Endometrium (tissue), 2 donors: ENCODE results near the gene TMEM270.
A peak's percentile ranks its signal among the peaks of the same experiment; 100 is the strongest.
"Not testable (repeated sequence)": the region's sequence is repeated elsewhere in the genome, so short reads cannot be mapped to it uniquely, and the experiment has no call there.

Experiments used
- FAIRE-seq: peaks from 2 replicates; lab custom pipeline; 2012; peaks lifted over from hg19 to GRCh38; lab: Jason Lieb, UNC
- donor health status: control.
- donor health status: control.

Gene TMEM270

GRCh38 chr7:73832806-73833205 is 28.2 kb upstream of the TMEM270 start:
- no peak for FAIRE-seq

- FAIRE-seq: no peak
Measured at GRCh38 chr7:73833251-73833919, 27.6 kb upstream of the TMEM270 start.

GRCh38 chr7:73834626-73835191 is 26.2 kb upstream of the TMEM270 start:
- no peak for FAIRE-seq

- peak; percentile 94 for FAIRE-seq
Measured at GRCh38 chr7:73837167-73837566, 23.8 kb upstream of the TMEM270 start.

- FAIRE-seq: no peak
Measured at GRCh38 chr7:73838642-73839041, 22.3 kb upstream of the TMEM270 start.

GRCh38 chr7:73839290-73839689 is 21.7 kb upstream of the TMEM270 start:
- FAIRE-seq: no peak

- FAIRE-seq: no peak
Measured at GRCh38 chr7:73839743-73840714, 20.9 kb upstream of the TMEM270 start.

- FAIRE-seq: no peak
Measured at GRCh38 chr7:73840715-73841379, 20.1 kb upstream of the TMEM270 start.

GRCh38 chr7:73841689-73842066 is 19.3 kb upstream of the TMEM270 start:
- no peak for FAIRE-seq

GRCh38 chr7:73842067-73842976 is 18.6 kb upstream of the TMEM270 start, which contains the start of gene METTL27:
METTL27 (minus strand) TSS chr7:73842516; CDS start chr7:73842140, 376 bp downstream.
- no peak for FAIRE-seq

GRCh38 chr7:73844131-73844547 is 16.8 kb upstream of the TMEM270 start:
- no peak for FAIRE-seq

GRCh38 chr7:73844848-73845460 is 16.0 kb upstream of the TMEM270 start:
- no peak for FAIRE-seq

- not testable (repeated sequence) for FAIRE-seq
Measured at GRCh38 chr7:73845701-73846195, 15.2 kb upstream of the TMEM270 start.

GRCh38 chr7:73847941-73848723 is 12.8 kb upstream of the TMEM270 start:
- no peak for FAIRE-seq

GRCh38 chr7:73850781-73851207 is 10.2 kb upstream of the TMEM270 start:
- FAIRE-seq: peak; percentile 61

GRCh38 chr7:73851410-73852338 is 9.3 kb upstream of the TMEM270 start:
- FAIRE-seq: peak; percentile 88

- FAIRE-seq: no peak
Measured at GRCh38 chr7:73852500-73852899, 8.5 kb upstream of the TMEM270 start.

- FAIRE-seq: no peak
Measured at GRCh38 chr7:73856941-73857340, 4.0 kb upstream of the TMEM270 start.

GRCh38 chr7:73858807-73859206 is 2.2 kb upstream of the TMEM270 start:
- no peak for FAIRE-seq
